Measurements from ENCODE around the gene ARHGAP15. TPM values are rescaled to one million over a fixed set of nuclear protein-coding genes. Genes with fewer than 3 reads are reported as not detected.

ARHGAP15 gene
- total RNA-seq, 1 experiment from 2014 or later: not detected

- no peak overlapping the region for H2AFZ ChIP-seq
- intact Hi-C loops (cut with micrococcal nuclease; ENCODE audit: unreplicated experiment): no loop called here
- H3K27ac ChIP-seq: no peak overlapping the region
- BruUV-seq (replicated peaks): no TSS peak
- no peaks in the 10 kb centered on the region for H3K4me1 ChIP-seq (replicated peaks; ENCODE audit: insufficient read depth)
- H3K4me3 ChIP-seq: no peak overlapping the region
- no peaks in the 10 kb centered on the region for H3K36me3 ChIP-seq (ENCODE audit: low read depth)
- no peak for TF ChIP-seq CTCF (conservative IDR thresholded peaks at IDR 0.05)
- no peak for TF ChIP-seq EZH2 (IDR thresholded peaks at IDR 0.05; ENCODE audit: low read depth)
- H4K20me1 ChIP-seq (ENCODE audit: insufficient read depth): no peaks in the 10 kb centered on the region
- H3F3A ChIP-seq (ENCODE audit: insufficient read depth, low read depth): no peaks in the 10 kb centered on the region
- H3K27me3 ChIP-seq (ENCODE audit: insufficient read depth, low read depth): no peaks in the 10 kb centered on the region
- H3K9me2 ChIP-seq (ENCODE audit: insufficient read depth): no peaks in the 10 kb centered on the region
- H3K4me2 ChIP-seq: no peak overlapping the region
- H3K79me2 ChIP-seq (ENCODE audit: low read depth): no peaks in the 10 kb centered on the region
- no peaks in the 10 kb centered on the region for H3K9me3 ChIP-seq (ENCODE audit: insufficient read depth, low read depth)
- ChIA-PET CTCF (no interaction called here), POLR2A (ENCODE audit: unreplicated experiment) (no interaction called here)
- no peak for DNase-seq
Observed at GRCh38 chr2:143698888-143699570, 569.8 kb downstream of the ARHGAP15 start.

- Histone ChIP-seq H3K36me3 (ENCODE audit: low read depth) (no peaks in the 10 kb centered on the region), H3K79me2 (ENCODE audit: low read depth) (no peaks in the 10 kb centered on the region), H3K4me2 (no peak overlapping the region), H3K4me1 (replicated peaks; ENCODE audit: insufficient read depth) (peaks cover 13% of the 10 kb centered on the region), H3K4me3 (no peak overlapping the region), H3K9me2 (ENCODE audit: insufficient read depth) (no peaks in the 10 kb centered on the region), H3K27me3 (ENCODE audit: insufficient read depth, low read depth) (no peaks in the 10 kb centered on the region), H2AFZ (no peak overlapping the region), H3K27ac (no peak overlapping the region), H4K20me1 (ENCODE audit: insufficient read depth) (no peaks in the 10 kb centered on the region), H3K9me3 (ENCODE audit: insufficient read depth, low read depth) (peaks cover 4% of the 10 kb centered on the region; the same call in 1 of the 2 replicates), H3F3A (ENCODE audit: insufficient read depth, low read depth) (0 out of 2 replicates have a peak, but pooled peaks cover 4% of the 10 kb centered on the region)
- ChIA-PET POLR2A (ENCODE audit: unreplicated experiment) (no interaction called here), CTCF (no interaction called here)
- TF ChIP-seq EZH2 (IDR thresholded peaks at IDR 0.05; ENCODE audit: low read depth): no peak
- no peak for TF ChIP-seq CTCF (conservative IDR thresholded peaks at IDR 0.05)
- intact Hi-C loops (cut with micrococcal nuclease; ENCODE audit: unreplicated experiment): no loop called here
- no peak for DNase-seq
- no TSS peak for BruUV-seq (replicated peaks)
Observed at GRCh38 chr2:143700865-143701264, 571.6 kb downstream of the ARHGAP15 start.

GRCh38 chr2:143701785-143702184 lies 572.6 kb downstream of the ARHGAP15 start:
- H3K4me3 ChIP-seq: no peak overlapping the region
- H3K36me3 ChIP-seq (ENCODE audit: low read depth): no peaks in the 10 kb centered on the region
- ChIA-PET POLR2A (ENCODE audit: unreplicated experiment) (no interaction called here), CTCF (no interaction called here)
- no peaks in the 10 kb centered on the region for H3K27me3 ChIP-seq (ENCODE audit: insufficient read depth, low read depth)
- TF ChIP-seq EZH2 (IDR thresholded peaks at IDR 0.05; ENCODE audit: low read depth) (no peak), CTCF (conservative IDR thresholded peaks at IDR 0.05) (no peak)
- H3K27ac ChIP-seq: no peak overlapping the region
- BruUV-seq (replicated peaks): no TSS peak
- H3K4me1 ChIP-seq (replicated peaks; ENCODE audit: insufficient read depth): peaks cover 13% of the 10 kb centered on the region
- H3K9me3 ChIP-seq (ENCODE audit: insufficient read depth, low read depth): peaks cover 6% of the 10 kb centered on the region; the same call in 1 of the 2 replicates
- no peak for DNase-seq
- H3K9me2 ChIP-seq (ENCODE audit: insufficient read depth): no peaks in the 10 kb centered on the region
- H2AFZ ChIP-seq: no peak overlapping the region
- no peak overlapping the region for H3K4me2 ChIP-seq
- H4K20me1 ChIP-seq (ENCODE audit: insufficient read depth): no peaks in the 10 kb centered on the region
- no peaks in the 10 kb centered on the region for H3K79me2 ChIP-seq (ENCODE audit: low read depth)
- H3F3A ChIP-seq (ENCODE audit: insufficient read depth, low read depth): 0 out of 2 replicates have a peak, but pooled peaks cover 4% of the 10 kb centered on the region
- intact Hi-C loops (cut with micrococcal nuclease; ENCODE audit: unreplicated experiment): no loop called here
